DMS 273 (cell line): ENCODE data around the gene GALNT18.
A peak's percentile ranks its signal among the peaks of the same experiment; 100 is the strongest.

ENCODE experiments used
- DNase-seq: peaks from one replicate; lab custom pipeline; 2025; ENCODE audit not compliant: unreplicated experiment; lab: John Stamatoyannopoulos, UW

The GALNT18 gene

GRCh38 chr11:11569936-11570491 is 51.8 kb downstream of the GALNT18 start:
- peak; percentile 3 for DNase-seq

GRCh38 chr11:11568651-11569229 is 53.1 kb downstream of the GALNT18 start:
- no peak for DNase-seq

- no peak for DNase-seq
These were observed 53.7 kb downstream of the GALNT18 start for GRCh38 chr11:11567936-11568650.

GRCh38 chr11:11565636-11566035 is 56.2 kb downstream of the GALNT18 start:
- no peak for DNase-seq

- DNase-seq, result no peak
These were observed 58.4 kb downstream of the GALNT18 start for GRCh38 chr11:11563200-11563975.

- no peak for DNase-seq
These were observed 59.8 kb downstream of the GALNT18 start for GRCh38 chr11:11561991-11562390.

- no peak for DNase-seq
These were observed 63.0 kb downstream of the GALNT18 start for GRCh38 chr11:11558826-11559225.

GRCh38 chr11:11558396-11558795 is 63.4 kb downstream of the GALNT18 start:
- no peak for DNase-seq

- peak; percentile 29 for DNase-seq
These were observed 66.6 kb downstream of the GALNT18 start for GRCh38 chr11:11555208-11555607.

- DNase-seq, result no peak
These were observed 68.2 kb downstream of the GALNT18 start for GRCh38 chr11:11553573-11553972.

GRCh38 chr11:11552529-11553087 is 69.2 kb downstream of the GALNT18 start:
- DNase-seq, result no peak

GRCh38 chr11:11550534-11550933 is 71.3 kb downstream of the GALNT18 start:
- no peak for DNase-seq

- DNase-seq, result peak; percentile 4
These were observed 76.2 kb downstream of the GALNT18 start for GRCh38 chr11:11545285-11546275.

- no peak for DNase-seq
These were observed 78.1 kb downstream of the GALNT18 start for GRCh38 chr11:11543656-11544055.

- DNase-seq, result no peak
These were observed 81.6 kb downstream of the GALNT18 start for GRCh38 chr11:11540157-11540556.

GRCh38 chr11:11538277-11538960 is 83.4 kb downstream of the GALNT18 start:
- DNase-seq, result peak; percentile 50

- no peak for DNase-seq
These were observed 83.9 kb downstream of the GALNT18 start for GRCh38 chr11:11537871-11538270.

- no peak for DNase-seq
These were observed 84.4 kb downstream of the GALNT18 start for GRCh38 chr11:11537372-11537771.

GRCh38 chr11:11536650-11537049 is 85.2 kb downstream of the GALNT18 start:
- no peak for DNase-seq

GRCh38 chr11:11535611-11536010 is 86.2 kb downstream of the GALNT18 start:
- no peak for DNase-seq
